ENCODE data around the gene CDH11. TPM values are rescaled to one million over a fixed set of nuclear protein-coding genes. Genes with fewer than 3 reads are reported as not detected.

CDH11 gene
- total and polyA plus RNA-seq, 3 experiments from 2014 or later = not detected

DNA sequence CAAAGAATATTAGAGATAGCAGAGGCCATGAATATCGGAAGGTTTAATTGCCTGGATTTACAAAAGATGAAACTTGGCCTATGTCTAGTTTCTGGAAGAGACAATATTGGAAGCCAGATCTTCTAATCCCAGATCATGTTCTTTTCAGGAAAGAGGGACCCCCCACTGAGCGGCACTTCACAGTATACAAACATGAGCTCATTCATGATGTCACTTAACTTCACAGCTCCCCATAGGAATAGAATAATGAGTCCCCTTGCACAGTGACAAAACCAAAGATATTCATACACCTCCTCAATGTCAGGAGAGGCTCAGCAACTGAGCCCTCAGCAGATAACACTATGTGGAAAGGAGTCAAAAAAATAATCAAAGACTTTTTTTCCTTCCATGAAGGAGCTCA, 147.5 kb downstream of the CDH11 start:
- ChIA-PET POLR2A (no interaction called here), CTCF (no interaction called here)
- Histone ChIP-seq H3K9me3 (ENCODE audit: low read length) (no peaks in the 10 kb centered on the region), H3K4me3 (ENCODE audit: low read length) (no peak overlapping the region), H3K36me3 (ENCODE audit: insufficient read depth, low read length) (no peaks in the 10 kb centered on the region), H3K27ac (ENCODE audit: low read depth, low read length) (no peak overlapping the region), H3K4me1 (ENCODE audit: insufficient read depth, low read length) (no peaks in the 10 kb centered on the region), H3K27me3 (ENCODE audit: insufficient read depth, low read length, poor library complexity, severe bottlenecking) (no peaks in the 10 kb centered on the region)
- H3K9me3 Mint-ChIP-seq = peaks cover 8 to 25% (median 21%) of the 10 kb centered on the region in 5 donors
- H3K4me3 Mint-ChIP-seq = no peak overlapping the region
- peaks cover 0 to 2% (median 0%) of the 10 kb centered on the region in 3 donors for H3K36me3 Mint-ChIP-seq
- no peaks in the 10 kb centered on the region for H3K27me3 Mint-ChIP-seq
- no peak for DNase-seq
- no peaks in the 10 kb centered on the region for H3K4me1 Mint-ChIP-seq
- no peak overlapping the region for H3K27ac Mint-ChIP-seq

DNA sequence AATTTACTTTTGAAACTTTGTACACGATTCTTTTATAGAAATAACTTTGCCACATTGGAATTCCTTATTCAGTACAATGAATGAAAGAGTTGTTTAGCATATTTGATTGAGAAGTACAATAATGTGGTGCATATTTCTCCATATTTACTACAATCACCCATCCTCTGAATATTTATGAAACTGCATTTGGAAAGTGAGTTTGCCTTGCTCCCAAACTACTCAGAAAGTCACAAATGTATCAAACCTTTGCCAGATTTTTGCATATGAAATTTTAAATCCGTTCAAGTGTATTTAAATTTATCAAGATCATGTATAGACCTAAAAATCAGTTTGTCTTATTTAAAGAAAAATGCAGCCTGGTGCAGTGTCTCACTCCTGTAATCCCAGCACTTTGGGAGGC, 148.7 kb downstream of the CDH11 start:
- no peak for DNase-seq
- Histone ChIP-seq H3K27me3 (ENCODE audit: insufficient read depth, low read length, poor library complexity, severe bottlenecking) (no peaks in the 10 kb centered on the region), H3K9me3 (ENCODE audit: low read length) (no peaks in the 10 kb centered on the region), H3K36me3 (ENCODE audit: insufficient read depth, low read length) (no peaks in the 10 kb centered on the region), H3K27ac (ENCODE audit: low read depth, low read length) (no peak overlapping the region), H3K4me1 (ENCODE audit: insufficient read depth, low read length) (no peaks in the 10 kb centered on the region), H3K4me3 (ENCODE audit: low read length) (no peak overlapping the region)
- POLR2A ChIA-PET = no interaction called here
- H3K9me3 Mint-ChIP-seq = peaks cover 8 to 22% (median 14%) of the 10 kb centered on the region in 5 donors
- CTCF ChIA-PET = no interaction called here
- H3K27ac Mint-ChIP-seq = no peak overlapping the region
- H3K27me3 Mint-ChIP-seq = no peaks in the 10 kb centered on the region
- no peaks in the 10 kb centered on the region for H3K4me1 Mint-ChIP-seq
- peaks cover 0 to 2% (median 0%) of the 10 kb centered on the region in 3 donors for H3K36me3 Mint-ChIP-seq
- no peak overlapping the region for H3K4me3 Mint-ChIP-seq

DNA sequence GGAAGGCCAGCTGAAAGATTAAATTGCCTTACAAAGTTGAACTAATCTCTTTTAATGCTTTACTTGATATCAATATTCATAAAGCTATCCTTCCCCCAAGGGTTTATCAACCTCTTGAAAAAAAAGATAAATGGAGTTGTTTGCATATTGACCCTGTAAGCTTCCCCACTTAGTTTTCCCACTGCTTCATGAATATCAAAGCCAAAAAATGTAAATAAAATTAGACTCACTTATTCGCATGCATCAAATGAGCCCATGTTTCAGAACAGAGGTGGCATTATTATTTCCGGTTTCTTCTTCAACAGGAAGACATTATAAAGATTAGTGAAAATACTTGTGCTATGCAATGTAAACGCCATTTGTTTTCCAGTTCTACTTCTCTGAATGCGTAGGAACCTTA, 150.7 kb downstream of the CDH11 start:
- Histone ChIP-seq H3K4me3 (ENCODE audit: low read length) (no peak overlapping the region), H3K9me3 (ENCODE audit: low read length) (no peaks in the 10 kb centered on the region), H3K36me3 (ENCODE audit: insufficient read depth, low read length) (no peaks in the 10 kb centered on the region), H3K27ac (ENCODE audit: low read depth, low read length) (no peak overlapping the region), H3K4me1 (ENCODE audit: insufficient read depth, low read length) (no peaks in the 10 kb centered on the region), H3K27me3 (ENCODE audit: insufficient read depth, low read length, poor library complexity, severe bottlenecking) (no peaks in the 10 kb centered on the region)
- Mint-ChIP-seq H3K4me3 (no peak overlapping the region), H3K4me1 (no peaks in the 10 kb centered on the region), H3K36me3 (peaks cover 0 to 2% (median 0%) of the 10 kb centered on the region in 3 donors), H3K9me3 (peaks cover 7 to 17% (median 10%) of the 10 kb centered on the region in 5 donors), H3K27me3 (no peaks in the 10 kb centered on the region), H3K27ac (no peak overlapping the region)
- CTCF ChIA-PET = no interaction called here
- DNase-seq = no peak
- POLR2A ChIA-PET = no interaction called here

GRCh38 chr16:64969221-64969620, 152.6 kb downstream of the CDH11 start:
- no peak for DNase-seq
- CTCF ChIA-PET = no interaction called here

GRCh38 chr16:64968539-64968938, 153.3 kb downstream of the CDH11 start:
- no peaks in the 10 kb centered on the region for H3K36me3 ChIP-seq (ENCODE audit: insufficient read depth, low read length)
- no peaks in the 10 kb centered on the region for H3K36me3 Mint-ChIP-seq
- CTCF ChIA-PET = no interaction called here
- H3K27me3 Mint-ChIP-seq = no peaks in the 10 kb centered on the region
- H3K27ac ChIP-seq (ENCODE audit: low read depth, low read length) = no peak overlapping the region
- no peaks in the 10 kb centered on the region for H3K4me1 Mint-ChIP-seq
- H3K27me3 ChIP-seq (ENCODE audit: insufficient read depth, low read length, poor library complexity, severe bottlenecking) = no peaks in the 10 kb centered on the region
- no peak for DNase-seq
- H3K9me3 Mint-ChIP-seq = peaks cover 2 to 10% (median 10%) of the 10 kb centered on the region in 5 donors
- H3K4me3 Mint-ChIP-seq = no peak overlapping the region
- H3K4me1 ChIP-seq (ENCODE audit: insufficient read depth, low read length) = no peaks in the 10 kb centered on the region
- no peak overlapping the region for H3K4me3 ChIP-seq (ENCODE audit: low read length)
- H3K27ac Mint-ChIP-seq = no peak overlapping the region
- POLR2A ChIA-PET = no interaction called here
- no peaks in the 10 kb centered on the region for H3K9me3 ChIP-seq (ENCODE audit: low read length)

More at GRCh38 chr16:64969221-64969620, 152.6 kb downstream of the CDH11 start:
- H3K36me3 ChIP-seq (ENCODE audit: insufficient read depth, low read length) = no peaks in the 10 kb centered on the region
- H3K4me3 ChIP-seq (ENCODE audit: low read length) = no peak overlapping the region
- Mint-ChIP-seq H3K36me3 (no peaks in the 10 kb centered on the region), H3K27me3 (no peaks in the 10 kb centered on the region), H3K4me1 (no peaks in the 10 kb centered on the region), H3K9me3 (peaks cover 2 to 10% (median 7%) of the 10 kb centered on the region in 5 donors), H3K27ac (no peak overlapping the region), H3K4me3 (no peak overlapping the region)
- no peaks in the 10 kb centered on the region for H3K27me3 ChIP-seq (ENCODE audit: insufficient read depth, low read length, poor library complexity, severe bottlenecking)
- POLR2A ChIA-PET = no interaction called here
- H3K4me1 ChIP-seq (ENCODE audit: insufficient read depth, low read length) = no peaks in the 10 kb centered on the region
- H3K9me3 ChIP-seq (ENCODE audit: low read length) = no peaks in the 10 kb centered on the region
- H3K27ac ChIP-seq (ENCODE audit: low read depth, low read length) = no peak overlapping the region

GRCh38 chr16:64964126-64964540, 157.7 kb downstream of the CDH11 start:
- Histone ChIP-seq H3K4me3 (ENCODE audit: low read length) (no peak overlapping the region), H3K4me1 (ENCODE audit: insufficient read depth, low read length) (no peaks in the 10 kb centered on the region), H3K27ac (ENCODE audit: low read depth, low read length) (no peak overlapping the region), H3K36me3 (ENCODE audit: insufficient read depth, low read length) (no peaks in the 10 kb centered on the region), H3K9me3 (ENCODE audit: low read length) (no peaks in the 10 kb centered on the region), H3K27me3 (ENCODE audit: insufficient read depth, low read length, poor library complexity, severe bottlenecking) (no peaks in the 10 kb centered on the region)
- ChIA-PET POLR2A (no interaction called here), CTCF (no interaction called here)
- Mint-ChIP-seq H3K27me3 (no peaks in the 10 kb centered on the region), H3K4me3 (no peak overlapping the region), H3K27ac (no peak overlapping the region), H3K9me3 (peaks cover 2 to 28% (median 8%) of the 10 kb centered on the region in 5 donors), H3K4me1 (no peaks in the 10 kb centered on the region), H3K36me3 (no peaks in the 10 kb centered on the region)
- no peak for DNase-seq

GRCh38 chr16:64962786-64963185, 159.1 kb downstream of the CDH11 start:
- Histone ChIP-seq H3K4me1 (ENCODE audit: insufficient read depth, low read length) (no peaks in the 10 kb centered on the region), H3K36me3 (ENCODE audit: insufficient read depth, low read length) (no peaks in the 10 kb centered on the region), H3K9me3 (ENCODE audit: low read length) (no peaks in the 10 kb centered on the region), H3K27me3 (ENCODE audit: insufficient read depth, low read length, poor library complexity, severe bottlenecking) (no peaks in the 10 kb centered on the region), H3K27ac (ENCODE audit: low read depth, low read length) (no peak overlapping the region), H3K4me3 (ENCODE audit: low read length) (no peak overlapping the region)
- H3K4me3 Mint-ChIP-seq = no peak overlapping the region
- ChIA-PET POLR2A (no interaction called here), CTCF (no interaction called here)
- no peaks in the 10 kb centered on the region for H3K36me3 Mint-ChIP-seq
- peak overlapping the region in 1 of 8 donors; percentile 6 for H3K27ac Mint-ChIP-seq
- H3K4me1 Mint-ChIP-seq = no peaks in the 10 kb centered on the region
- no peaks in the 10 kb centered on the region for H3K27me3 Mint-ChIP-seq
- no peak for DNase-seq
- peaks cover 5 to 30% (median 6%) of the 10 kb centered on the region in 5 donors for H3K9me3 Mint-ChIP-seq

GRCh38 chr16:64957246-64957645, 164.6 kb downstream of the CDH11 start:
- ChIA-PET POLR2A (no interaction called here), CTCF (no interaction called here)
- no peaks in the 10 kb centered on the region for H3K27me3 ChIP-seq (ENCODE audit: insufficient read depth, low read length, poor library complexity, severe bottlenecking)
- DNase-seq = no peak
- no peaks in the 10 kb centered on the region for H3K4me1 Mint-ChIP-seq
- peaks cover 7 to 18% (median 11%) of the 10 kb centered on the region in 5 donors for H3K9me3 Mint-ChIP-seq
- no peaks in the 10 kb centered on the region for H3K4me1 ChIP-seq (ENCODE audit: insufficient read depth, low read length)
- no peak overlapping the region for H3K27ac Mint-ChIP-seq
- no peaks in the 10 kb centered on the region for H3K27me3 Mint-ChIP-seq
- H3K9me3 ChIP-seq (ENCODE audit: low read length) = no peaks in the 10 kb centered on the region
- no peak overlapping the region for H3K4me3 ChIP-seq (ENCODE audit: low read length)
- H3K36me3 Mint-ChIP-seq = no peaks in the 10 kb centered on the region
- no peak overlapping the region for H3K27ac ChIP-seq (ENCODE audit: low read depth, low read length)
- no peak overlapping the region for H3K4me3 Mint-ChIP-seq
- H3K36me3 ChIP-seq (ENCODE audit: insufficient read depth, low read length) = no peaks in the 10 kb centered on the region

DNA sequence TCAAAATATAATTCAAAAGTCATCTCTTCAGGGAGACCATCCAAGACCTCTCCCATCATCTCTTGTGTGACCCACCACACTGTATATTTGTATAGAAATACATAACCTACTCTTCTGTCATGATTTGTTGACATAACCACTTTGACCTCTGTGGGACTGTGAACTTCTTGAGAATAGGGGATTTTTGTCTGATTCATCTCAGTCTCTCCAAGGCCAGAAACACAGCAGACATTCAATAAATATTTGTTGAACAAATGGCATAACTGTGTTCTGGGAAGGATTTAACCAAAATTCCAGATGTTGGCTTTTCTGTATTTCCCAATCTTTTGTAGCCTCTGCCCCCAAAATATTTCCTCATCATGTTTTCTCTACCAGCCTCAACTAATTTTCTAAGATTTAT, 169.7 kb downstream of the CDH11 start:
- H3K36me3 ChIP-seq (ENCODE audit: insufficient read depth, low read length) = no peaks in the 10 kb centered on the region
- Mint-ChIP-seq H3K27ac (no peak overlapping the region), H3K4me1 (no peaks in the 10 kb centered on the region), H3K27me3 (peaks cover 0 to 1% of the 10 kb centered on the region in 2 donors), H3K9me3 (peaks cover 17 to 27% (median 23%) of the 10 kb centered on the region in 5 donors), H3K4me3 (no peak overlapping the region), H3K36me3 (no peaks in the 10 kb centered on the region)
- H3K27ac ChIP-seq (ENCODE audit: low read depth, low read length) = no peak overlapping the region
- no peaks in the 10 kb centered on the region for H3K9me3 ChIP-seq (ENCODE audit: low read length)
- no peak overlapping the region for H3K4me3 ChIP-seq (ENCODE audit: low read length)
- H3K4me1 ChIP-seq (ENCODE audit: insufficient read depth, low read length) = no peaks in the 10 kb centered on the region
- ChIA-PET POLR2A (no interaction called here), CTCF (no interaction called here)
- no peak for DNase-seq
- H3K27me3 ChIP-seq (ENCODE audit: insufficient read depth, low read length, poor library complexity, severe bottlenecking) = no peaks in the 10 kb centered on the region

Data from CD8-positive, alpha-beta memory T cell (primary cell).